Measurements from ENCODE around the gene ATP2A3. TPM values are rescaled to one million over a fixed set of nuclear protein-coding genes. Genes with fewer than 3 reads are reported as not detected.

The ATP2A3 gene
- polyA plus RNA-seq, 4 donors: 5.8 to 83.0 (median 24.4) TPM

- Histone ChIP-seq H3K4me1 (ENCODE audit: control insufficient read depth in 3 of 3, insufficient read depth in 2 of 3, low read depth in 1 of 3, low read length in 2 of 3) (peaks cover 2 to 65% (median 12%) of the 10 kb centered on the region in 3 donors), H3K9me3 (ENCODE audit: control insufficient read depth in 2 of 2, insufficient read depth in 1 of 2, low read depth in 1 of 2, low read length in 1 of 2) (no peaks in the 10 kb centered on the region), H3K27me3 (ENCODE audit: control insufficient read depth in 3 of 3, insufficient read depth in 3 of 3, low read length in 3 of 3) (peaks cover 0 to 15% (median 0%) of the 10 kb centered on the region in 3 donors), H3K36me3 (ENCODE audit: control insufficient read depth in 3 of 3, insufficient read depth in 2 of 3, low read depth in 1 of 3, low read length in 3 of 3) (peaks cover 0 to 13% (median 0%) of the 10 kb centered on the region in 3 donors), H3K4me3 (ENCODE audit: low read depth in 1 of 3, low read length in 3 of 3) (peak overlapping the region; percentile 44 to 82 (median 74)), H3K27ac (ENCODE audit: low read depth in 1 of 3, low read length in 2 of 3) (peak overlapping the region; percentile 19 to 59 (median 30))
- peak; percentile 35 to 57 for DNase-seq
- WGBS, 3 donors: 5 to 8% (median 5%) methylated on average over 47 to 64 of the region's 64 CpGs
- no peak for FAIRE-seq
These were observed 718 bp downstream of the ATP2A3 start for GRCh38 chr17:3963237-3964201.

- DNase-seq: no peak
- H3K4me3 ChIP-seq (ENCODE audit: low read depth in 1 of 3, low read length in 3 of 3): peak overlapping the region in 2 of 3 donors; percentile 44 to 74
- H3K4me1 ChIP-seq (ENCODE audit: control insufficient read depth in 3 of 3, insufficient read depth in 2 of 3, low read depth in 1 of 3, low read length in 2 of 3): peaks cover 2 to 61% (median 12%) of the 10 kb centered on the region in 3 donors
- peak overlapping the region in 2 of 3 donors; percentile 6 to 84 for H3K27ac ChIP-seq (ENCODE audit: low read depth in 1 of 3, low read length in 2 of 3)
- H3K9me3 ChIP-seq (ENCODE audit: control insufficient read depth in 2 of 2, insufficient read depth in 1 of 2, low read depth in 1 of 2, low read length in 1 of 2): no peaks in the 10 kb centered on the region
- peaks cover 0 to 15% (median 0%) of the 10 kb centered on the region in 3 donors for H3K27me3 ChIP-seq (ENCODE audit: control insufficient read depth in 3 of 3, insufficient read depth in 3 of 3, low read length in 3 of 3)
- no peak for FAIRE-seq
- peaks cover 0 to 16% (median 0%) of the 10 kb centered on the region in 3 donors for H3K36me3 ChIP-seq (ENCODE audit: control insufficient read depth in 3 of 3, insufficient read depth in 2 of 3, low read depth in 1 of 3, low read length in 3 of 3)
These were observed 1.3 kb downstream of the ATP2A3 start for GRCh38 chr17:3962965-3963236.

- peak overlapping the region; percentile 9 to 84 (median 30) for H3K27ac ChIP-seq (ENCODE audit: low read depth in 1 of 3, low read length in 2 of 3)
- DNase-seq (no peak), FAIRE-seq (no peak)
- H3K36me3 ChIP-seq (ENCODE audit: control insufficient read depth in 3 of 3, insufficient read depth in 2 of 3, low read depth in 1 of 3, low read length in 3 of 3): peaks cover 0 to 21% (median 0%) of the 10 kb centered on the region in 3 donors
- peak overlapping the region in 2 of 3 donors; percentile 2 to 24 for H3K4me3 ChIP-seq (ENCODE audit: low read depth in 1 of 3, low read length in 3 of 3)
- H3K4me1 ChIP-seq (ENCODE audit: control insufficient read depth in 3 of 3, insufficient read depth in 2 of 3, low read depth in 1 of 3, low read length in 2 of 3): peaks cover 2 to 56% (median 12%) of the 10 kb centered on the region in 3 donors
- peaks cover 0 to 15% (median 0%) of the 10 kb centered on the region in 3 donors for H3K27me3 ChIP-seq (ENCODE audit: control insufficient read depth in 3 of 3, insufficient read depth in 3 of 3, low read length in 3 of 3)
- no peaks in the 10 kb centered on the region for H3K9me3 ChIP-seq (ENCODE audit: control insufficient read depth in 2 of 2, insufficient read depth in 1 of 2, low read depth in 1 of 2, low read length in 1 of 2)
- 63 to 77% (median 72%) methylated on average over 11 of the region's 11 CpGs for WGBS, 3 donors
These were observed 1.8 kb downstream of the ATP2A3 start for GRCh38 chr17:3962217-3962964.

- peak overlapping the region in 1 of 3 donors; percentile 2 for H3K4me3 ChIP-seq (ENCODE audit: low read depth in 1 of 3, low read length in 3 of 3)
- FAIRE-seq (no peak), DNase-seq (no peak)
- H3K9me3 ChIP-seq (ENCODE audit: control insufficient read depth in 2 of 2, insufficient read depth in 1 of 2, low read depth in 1 of 2, low read length in 1 of 2): no peaks in the 10 kb centered on the region
- H3K36me3 ChIP-seq (ENCODE audit: control insufficient read depth in 3 of 3, insufficient read depth in 2 of 3, low read depth in 1 of 3, low read length in 3 of 3): peaks cover 0 to 29% (median 0%) of the 10 kb centered on the region in 3 donors
- H3K4me1 ChIP-seq (ENCODE audit: control insufficient read depth in 3 of 3, insufficient read depth in 2 of 3, low read depth in 1 of 3, low read length in 2 of 3): peaks cover 2 to 50% (median 12%) of the 10 kb centered on the region in 3 donors
- peaks cover 0 to 15% (median 0%) of the 10 kb centered on the region in 3 donors for H3K27me3 ChIP-seq (ENCODE audit: control insufficient read depth in 3 of 3, insufficient read depth in 3 of 3, low read length in 3 of 3)
- WGBS, 3 donors: 28 to 43% (median 29%) methylated on average over 5 of the region's 5 CpGs
- peak overlapping the region in 2 of 3 donors; percentile 9 to 84 for H3K27ac ChIP-seq (ENCODE audit: low read depth in 1 of 3, low read length in 2 of 3)
These were observed 2.6 kb downstream of the ATP2A3 start for GRCh38 chr17:3961564-3962047.

- DNase-seq: peak; percentile 43 to 49
- 47 to 55% (median 49%) methylated on average over 14 of the region's 14 CpGs for WGBS, 3 donors
- H3K36me3 ChIP-seq (ENCODE audit: control insufficient read depth in 3 of 3, insufficient read depth in 2 of 3, low read depth in 1 of 3, low read length in 3 of 3): peaks cover 0 to 34% (median 0%) of the 10 kb centered on the region in 3 donors
- H3K4me1 ChIP-seq (ENCODE audit: control insufficient read depth in 3 of 3, insufficient read depth in 2 of 3, low read depth in 1 of 3, low read length in 2 of 3): peaks cover 2 to 43% (median 12%) of the 10 kb centered on the region in 3 donors
- H3K4me3 ChIP-seq (ENCODE audit: low read depth in 1 of 3, low read length in 3 of 3): no peak overlapping the region
- H3K27me3 ChIP-seq (ENCODE audit: control insufficient read depth in 3 of 3, insufficient read depth in 3 of 3, low read length in 3 of 3): peaks cover 0 to 15% (median 0%) of the 10 kb centered on the region in 3 donors
- no peaks in the 10 kb centered on the region for H3K9me3 ChIP-seq (ENCODE audit: control insufficient read depth in 2 of 2, insufficient read depth in 1 of 2, low read depth in 1 of 2, low read length in 1 of 2)
- no peak for FAIRE-seq
- peak overlapping the region in 2 of 3 donors; percentile 51 to 81 for H3K27ac ChIP-seq (ENCODE audit: low read depth in 1 of 3, low read length in 2 of 3)
These were observed 3.5 kb downstream of the ATP2A3 start for GRCh38 chr17:3960764-3961163.

- H3K27me3 ChIP-seq (ENCODE audit: control insufficient read depth in 3 of 3, insufficient read depth in 3 of 3, low read length in 3 of 3): peaks cover 0 to 11% (median 0%) of the 10 kb centered on the region in 3 donors
- FAIRE-seq: no peak
- no peaks in the 10 kb centered on the region for H3K9me3 ChIP-seq (ENCODE audit: control insufficient read depth in 2 of 2, insufficient read depth in 1 of 2, low read depth in 1 of 2, low read length in 1 of 2)
- DNase-seq: no peak
- peaks cover 2 to 36% (median 12%) of the 10 kb centered on the region in 3 donors for H3K4me1 ChIP-seq (ENCODE audit: control insufficient read depth in 3 of 3, insufficient read depth in 2 of 3, low read depth in 1 of 3, low read length in 2 of 3)
- no peak overlapping the region for H3K4me3 ChIP-seq (ENCODE audit: low read depth in 1 of 3, low read length in 3 of 3)
- WGBS, 3 donors: 83 to 96% (median 87%) methylated on average over 13 to 14 of the region's 14 CpGs
- H3K36me3 ChIP-seq (ENCODE audit: control insufficient read depth in 3 of 3, insufficient read depth in 2 of 3, low read depth in 1 of 3, low read length in 3 of 3): peaks cover 0 to 34% (median 0%) of the 10 kb centered on the region in 3 donors
- H3K27ac ChIP-seq (ENCODE audit: low read depth in 1 of 3, low read length in 2 of 3): peak overlapping the region in 2 of 3 donors; percentile 51 to 81
These were observed 4.2 kb downstream of the ATP2A3 start for GRCh38 chr17:3959921-3960601.

- H3K9me3 ChIP-seq (ENCODE audit: control insufficient read depth in 2 of 2, insufficient read depth in 1 of 2, low read depth in 1 of 2, low read length in 1 of 2): no peaks in the 10 kb centered on the region
- peaks cover 0 to 39% (median 0%) of the 10 kb centered on the region in 3 donors for H3K36me3 ChIP-seq (ENCODE audit: control insufficient read depth in 3 of 3, insufficient read depth in 2 of 3, low read depth in 1 of 3, low read length in 3 of 3)
- DNase-seq (peak; percentile 54 to 73), FAIRE-seq (no peak)
- peaks cover 2 to 35% (median 12%) of the 10 kb centered on the region in 3 donors for H3K4me1 ChIP-seq (ENCODE audit: control insufficient read depth in 3 of 3, insufficient read depth in 2 of 3, low read depth in 1 of 3, low read length in 2 of 3)
- WGBS, 3 donors: 50 to 59% (median 51%) methylated on average over 15 of the region's 15 CpGs
- peaks cover 0 to 11% (median 0%) of the 10 kb centered on the region in 3 donors for H3K27me3 ChIP-seq (ENCODE audit: control insufficient read depth in 3 of 3, insufficient read depth in 3 of 3, low read length in 3 of 3)
- no peak overlapping the region for H3K4me3 ChIP-seq (ENCODE audit: low read depth in 1 of 3, low read length in 3 of 3)
- peak overlapping the region in 2 of 3 donors; percentile 51 to 81 for H3K27ac ChIP-seq (ENCODE audit: low read depth in 1 of 3, low read length in 2 of 3)
These were observed 4.8 kb downstream of the ATP2A3 start for GRCh38 chr17:3959295-3959899.
